Measurements from ENCODE around the gene MACC1.
A peak's percentile ranks its signal among the peaks of the same experiment; 100 is the strongest.

Gene MACC1

GRCh38 chr7:20228654-20229053, 11.5 kb upstream of the MACC1 start:
- H3K4me3 ChIP-seq (ENCODE audit: low read depth in 1 of 2, low read length in 2 of 2), result no peak overlapping the region
- H3K27me3 ChIP-seq (ENCODE audit: low read depth, low read length), result no peaks in the 10 kb centered on the region
- no peak overlapping the region for H3K27ac ChIP-seq (ENCODE audit: low read length)
- no peaks in the 10 kb centered on the region for H3K4me1 ChIP-seq (ENCODE audit: control insufficient read depth in 1 of 2, insufficient read depth in 2 of 2, low read length in 2 of 2)
- H3K36me3 ChIP-seq (ENCODE audit: control insufficient read depth in 1 of 2, insufficient read depth in 2 of 2, low read length in 2 of 2), result no peaks in the 10 kb centered on the region
- H3K9me3 ChIP-seq (ENCODE audit: control insufficient read depth in 1 of 2, low read length in 2 of 2), result no peaks in the 10 kb centered on the region

DNA sequence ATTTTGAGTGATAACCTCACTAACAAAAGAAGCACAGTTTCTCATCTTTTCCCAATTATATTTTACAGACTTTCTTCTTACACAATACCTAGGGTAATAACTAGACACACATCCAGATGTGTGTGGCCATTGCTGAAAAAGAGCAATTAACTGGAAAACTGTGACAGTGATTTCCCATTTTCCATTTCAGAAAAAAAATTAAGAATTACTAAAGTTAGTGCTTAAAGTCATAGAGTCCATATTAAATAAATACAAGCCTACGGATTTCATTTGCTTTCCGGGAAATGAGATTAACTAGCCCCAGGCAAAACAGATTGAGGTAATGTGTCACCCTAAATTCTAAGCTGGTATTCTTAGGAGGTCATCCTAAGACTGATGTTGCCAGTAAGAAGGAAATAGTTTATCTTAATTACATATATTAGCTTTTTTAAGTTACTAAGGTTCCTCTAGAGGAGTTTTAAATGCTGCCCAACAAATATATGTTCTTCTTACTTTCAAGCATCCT, 10.2 kb upstream of the MACC1 start:
- no peaks in the 10 kb centered on the region for H3K27me3 ChIP-seq (ENCODE audit: low read depth, low read length)
- H3K9me3 ChIP-seq (ENCODE audit: control insufficient read depth in 1 of 2, low read length in 2 of 2), result no peaks in the 10 kb centered on the region
- H3K4me1 ChIP-seq (ENCODE audit: control insufficient read depth in 1 of 2, insufficient read depth in 2 of 2, low read length in 2 of 2), result no peaks in the 10 kb centered on the region
- no peak overlapping the region for H3K27ac ChIP-seq (ENCODE audit: low read length)
- H3K36me3 ChIP-seq (ENCODE audit: control insufficient read depth in 1 of 2, insufficient read depth in 2 of 2, low read length in 2 of 2), result no peaks in the 10 kb centered on the region
- H3K4me3 ChIP-seq (ENCODE audit: low read depth in 1 of 2, low read length in 2 of 2), result no peak overlapping the region

DNA sequence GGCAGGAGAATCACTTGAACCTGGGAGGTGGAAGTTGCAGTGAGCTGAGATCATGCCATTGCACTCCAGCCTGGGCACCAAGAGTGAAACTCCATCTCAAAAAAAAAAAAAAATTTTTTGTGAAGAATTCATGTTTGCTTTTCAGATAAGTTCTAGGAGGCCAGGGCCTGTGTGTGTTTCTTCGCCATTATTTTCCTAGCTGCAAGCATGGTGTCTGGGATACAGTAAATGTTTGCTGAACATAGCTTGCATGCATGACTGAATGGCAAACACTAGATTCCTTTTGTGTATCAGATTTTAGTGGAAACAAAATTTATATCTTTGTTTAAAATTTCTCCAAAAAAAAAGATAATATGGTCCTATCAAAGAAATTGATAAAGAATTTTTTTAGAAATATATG, 9.7 kb upstream of the MACC1 start:
- H3K4me3 ChIP-seq (ENCODE audit: low read depth in 1 of 2, low read length in 2 of 2), result no peak overlapping the region
- no peaks in the 10 kb centered on the region for H3K36me3 ChIP-seq (ENCODE audit: control insufficient read depth in 1 of 2, insufficient read depth in 2 of 2, low read length in 2 of 2)
- no peak overlapping the region for H3K27ac ChIP-seq (ENCODE audit: low read length)
- H3K27me3 ChIP-seq (ENCODE audit: low read depth, low read length), result no peaks in the 10 kb centered on the region
- H3K9me3 ChIP-seq (ENCODE audit: control insufficient read depth in 1 of 2, low read length in 2 of 2), result no peaks in the 10 kb centered on the region
- no peaks in the 10 kb centered on the region for H3K4me1 ChIP-seq (ENCODE audit: control insufficient read depth in 1 of 2, insufficient read depth in 2 of 2, low read length in 2 of 2)

GRCh38 chr7:20225384-20225783, 8.2 kb upstream of the MACC1 start:
- no peaks in the 10 kb centered on the region for H3K9me3 ChIP-seq (ENCODE audit: control insufficient read depth in 1 of 2, low read length in 2 of 2)
- H3K4me1 ChIP-seq (ENCODE audit: control insufficient read depth in 1 of 2, insufficient read depth in 2 of 2, low read length in 2 of 2), result peaks cover 0 to 6% of the 10 kb centered on the region in 2 donors
- no peak overlapping the region for H3K4me3 ChIP-seq (ENCODE audit: low read depth in 1 of 2, low read length in 2 of 2)
- no peak overlapping the region for H3K27ac ChIP-seq (ENCODE audit: low read length)
- H3K27me3 ChIP-seq (ENCODE audit: low read depth, low read length), result no peaks in the 10 kb centered on the region
- no peaks in the 10 kb centered on the region for H3K36me3 ChIP-seq (ENCODE audit: control insufficient read depth in 1 of 2, insufficient read depth in 2 of 2, low read length in 2 of 2)

DNA sequence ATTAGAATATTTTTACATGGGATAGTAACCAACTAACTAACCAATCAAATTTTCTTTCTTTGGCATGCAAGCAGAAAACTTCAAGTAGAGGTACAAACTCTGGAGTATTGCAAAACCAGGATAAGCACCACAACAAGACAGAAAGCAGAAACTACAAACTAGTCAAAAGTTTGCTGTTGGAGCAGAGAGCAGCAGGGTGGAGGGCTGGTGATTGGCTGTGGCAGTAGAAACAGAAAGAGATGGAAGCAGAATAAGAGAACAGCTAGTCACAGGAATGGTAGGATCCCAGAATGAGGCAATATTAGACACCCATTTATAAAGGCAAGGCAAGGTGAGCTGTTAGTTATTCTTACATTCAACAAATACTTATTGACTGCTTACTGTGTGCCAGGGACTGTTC, 6.8 kb upstream of the MACC1 start:
- no peak overlapping the region for H3K4me3 ChIP-seq (ENCODE audit: low read depth in 1 of 2, low read length in 2 of 2)
- H3K27me3 ChIP-seq (ENCODE audit: low read depth, low read length), result no peaks in the 10 kb centered on the region
- H3K9me3 ChIP-seq (ENCODE audit: control insufficient read depth in 1 of 2, low read length in 2 of 2), result no peaks in the 10 kb centered on the region
- H3K36me3 ChIP-seq (ENCODE audit: control insufficient read depth in 1 of 2, insufficient read depth in 2 of 2, low read length in 2 of 2), result no peaks in the 10 kb centered on the region
- H3K27ac ChIP-seq (ENCODE audit: low read length), result no peak overlapping the region
- H3K4me1 ChIP-seq (ENCODE audit: control insufficient read depth in 1 of 2, insufficient read depth in 2 of 2, low read length in 2 of 2), result peaks cover 0 to 6% of the 10 kb centered on the region in 2 donors

- Histone ChIP-seq H3K4me3 (ENCODE audit: low read depth in 1 of 2, low read length in 2 of 2) (no peak overlapping the region), H3K4me1 (ENCODE audit: control insufficient read depth in 1 of 2, insufficient read depth in 2 of 2, low read length in 2 of 2) (peaks cover 0 to 6% of the 10 kb centered on the region in 2 donors), H3K27me3 (ENCODE audit: low read depth, low read length) (no peaks in the 10 kb centered on the region), H3K27ac (ENCODE audit: low read length) (no peak overlapping the region), H3K36me3 (ENCODE audit: control insufficient read depth in 1 of 2, insufficient read depth in 2 of 2, low read length in 2 of 2) (no peaks in the 10 kb centered on the region), H3K9me3 (ENCODE audit: control insufficient read depth in 1 of 2, low read length in 2 of 2) (no peaks in the 10 kb centered on the region)
Measured at GRCh38 chr7:20223356-20223755, 6.2 kb upstream of the MACC1 start.

DNA sequence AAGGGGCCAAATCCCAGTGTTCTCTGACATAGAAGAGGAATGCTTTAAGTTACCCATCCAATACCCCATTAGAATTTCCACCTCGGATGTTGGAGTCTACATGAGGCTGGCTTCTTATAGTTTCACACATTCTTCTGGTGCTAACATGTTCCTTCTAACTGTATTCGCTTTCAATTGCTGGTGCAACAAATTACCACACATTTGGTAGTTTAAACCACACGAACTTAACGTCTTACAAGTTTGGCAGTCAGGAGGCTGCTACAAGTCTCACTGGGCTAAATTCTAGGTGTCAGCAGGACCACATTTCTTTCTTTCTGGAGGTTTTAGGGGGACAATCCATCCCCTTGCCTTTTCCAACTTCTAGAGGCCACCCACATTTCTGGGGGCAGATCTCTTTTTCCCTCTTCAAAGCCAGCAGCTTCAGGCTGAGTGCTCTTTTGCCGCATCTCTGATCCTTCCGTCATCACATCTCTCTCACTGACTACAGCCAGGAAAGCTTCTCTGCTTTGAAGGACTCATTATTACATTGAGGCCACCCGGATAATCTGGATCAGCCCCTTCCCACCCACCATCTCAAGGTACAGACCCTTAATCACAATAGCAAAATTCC, 5.1 kb upstream of the MACC1 start:
- H3K4me1 ChIP-seq (ENCODE audit: control insufficient read depth in 1 of 2, insufficient read depth in 2 of 2, low read length in 2 of 2), result peaks cover 0 to 6% of the 10 kb centered on the region in 2 donors
- H3K27me3 ChIP-seq (ENCODE audit: low read depth, low read length), result no peaks in the 10 kb centered on the region
- H3K36me3 ChIP-seq (ENCODE audit: control insufficient read depth in 1 of 2, insufficient read depth in 2 of 2, low read length in 2 of 2), result no peaks in the 10 kb centered on the region
- H3K9me3 ChIP-seq (ENCODE audit: control insufficient read depth in 1 of 2, low read length in 2 of 2), result no peaks in the 10 kb centered on the region
- no peak overlapping the region for H3K4me3 ChIP-seq (ENCODE audit: low read depth in 1 of 2, low read length in 2 of 2)
- no peak overlapping the region for H3K27ac ChIP-seq (ENCODE audit: low read length)

GRCh38 chr7:20220921-20221547, 3.9 kb upstream of the MACC1 start:
- Histone ChIP-seq H3K27ac (ENCODE audit: low read length) (peak overlapping the region; percentile 81), H3K36me3 (ENCODE audit: control insufficient read depth in 1 of 2, insufficient read depth in 2 of 2, low read length in 2 of 2) (no peaks in the 10 kb centered on the region), H3K4me3 (ENCODE audit: low read depth in 1 of 2, low read length in 2 of 2) (no peak overlapping the region), H3K9me3 (ENCODE audit: control insufficient read depth in 1 of 2, low read length in 2 of 2) (no peaks in the 10 kb centered on the region), H3K27me3 (ENCODE audit: low read depth, low read length) (no peaks in the 10 kb centered on the region), H3K4me1 (ENCODE audit: control insufficient read depth in 1 of 2, insufficient read depth in 2 of 2, low read length in 2 of 2) (peaks cover 0 to 6% of the 10 kb centered on the region in 2 donors)

DNA sequence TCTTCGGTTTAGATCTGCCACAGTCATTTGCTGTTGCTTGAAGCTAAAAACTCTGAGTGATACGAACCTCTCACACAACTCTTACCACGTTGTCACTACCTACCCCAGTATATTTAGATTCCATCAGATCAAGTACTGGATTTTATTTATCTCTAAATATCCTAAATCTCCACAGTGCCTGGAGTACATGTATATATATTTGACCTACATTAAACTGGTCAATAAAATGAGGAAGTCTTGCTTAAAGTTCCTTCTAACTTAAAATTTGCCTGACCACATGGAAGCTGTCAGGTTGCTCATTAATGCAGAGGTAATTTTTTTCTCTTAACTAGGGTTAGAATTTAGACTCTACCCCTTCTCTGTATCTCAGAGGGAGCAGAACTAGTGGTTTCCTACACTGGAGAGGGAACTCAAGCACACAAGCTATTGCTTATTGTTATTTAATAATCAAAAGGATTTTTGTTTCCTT, 3.1 kb upstream of the MACC1 start:
- no peak overlapping the region for H3K4me3 ChIP-seq (ENCODE audit: low read depth in 1 of 2, low read length in 2 of 2)

GRCh38 chr7:20219446-20220292, 2.5 kb upstream of the MACC1 start:
- no peaks in the 10 kb centered on the region for H3K36me3 ChIP-seq (ENCODE audit: control insufficient read depth in 1 of 2, insufficient read depth in 2 of 2, low read length in 2 of 2)
- H3K27ac ChIP-seq (ENCODE audit: low read length), result peak overlapping the region; percentile 81
- H3K27me3 ChIP-seq (ENCODE audit: low read depth, low read length), result no peaks in the 10 kb centered on the region
- H3K4me1 ChIP-seq (ENCODE audit: control insufficient read depth in 1 of 2, insufficient read depth in 2 of 2, low read length in 2 of 2), result peaks cover 0 to 6% of the 10 kb centered on the region in 2 donors
- peak overlapping the region in 1 of 2 donors; percentile 30 for H3K4me3 ChIP-seq (ENCODE audit: low read depth in 1 of 2, low read length in 2 of 2)
- no peaks in the 10 kb centered on the region for H3K9me3 ChIP-seq (ENCODE audit: control insufficient read depth in 1 of 2, low read length in 2 of 2)

More for the DNA sequence above, 3.1 kb upstream of the MACC1 start:
- H3K36me3 ChIP-seq (ENCODE audit: control insufficient read depth in 1 of 2, insufficient read depth in 2 of 2, low read length in 2 of 2), result no peaks in the 10 kb centered on the region
- peaks cover 0 to 6% of the 10 kb centered on the region in 2 donors for H3K4me1 ChIP-seq (ENCODE audit: control insufficient read depth in 1 of 2, insufficient read depth in 2 of 2, low read length in 2 of 2)
- peak overlapping the region; percentile 81 for H3K27ac ChIP-seq (ENCODE audit: low read length)
- no peaks in the 10 kb centered on the region for H3K9me3 ChIP-seq (ENCODE audit: control insufficient read depth in 1 of 2, low read length in 2 of 2)
- no peaks in the 10 kb centered on the region for H3K27me3 ChIP-seq (ENCODE audit: low read depth, low read length)

GRCh38 chr7:20219062-20219445, 1.9 kb upstream of the MACC1 start:
- peaks cover 0 to 6% of the 10 kb centered on the region in 2 donors for H3K4me1 ChIP-seq (ENCODE audit: control insufficient read depth in 1 of 2, insufficient read depth in 2 of 2, low read length in 2 of 2)
- H3K27ac ChIP-seq (ENCODE audit: low read length), result peak overlapping the region; percentile 81
- peak overlapping the region in 1 of 2 donors; percentile 30 for H3K4me3 ChIP-seq (ENCODE audit: low read depth in 1 of 2, low read length in 2 of 2)
- H3K36me3 ChIP-seq (ENCODE audit: control insufficient read depth in 1 of 2, insufficient read depth in 2 of 2, low read length in 2 of 2), result no peaks in the 10 kb centered on the region
- no peaks in the 10 kb centered on the region for H3K27me3 ChIP-seq (ENCODE audit: low read depth, low read length)
- H3K9me3 ChIP-seq (ENCODE audit: control insufficient read depth in 1 of 2, low read length in 2 of 2), result no peaks in the 10 kb centered on the region
